K562 (cell line): ENCODE results near the gene LIX1. TPM values are rescaled to one million over a fixed set of nuclear protein-coding genes. Genes with fewer than 3 reads are reported as not detected.

Source experiments
- ATAC-seq: fragments of 200-7000 bp; cut with Tn5 transposase; 3 replicates; pipeline ENCODE4 v1.9.1; 2020; ENCODE audit warnings: moderate library complexity
- BruUV-seq: library from RNA; stranded (reverse); fragments of 400-500 nt; replicated peaks from 2 replicates; lab custom pipeline; 2021; lab: Mats Ljungman, UMichigan
- CTCF ChIA-PET: fragments of 300-600 bp; formaldehyde crosslinking; extraction: SDS; loops from one replicate; lab custom pipeline; 2021; ENCODE audit warnings: low intra/inter-chr PET ratio; lab: Yijun Ruan, JAX
- POLR2A ChIA-PET: fragments of 300-600, 350-650 bp; sonication (Branson Sonifier 250); formaldehyde crosslinking; extraction: SDS; loops from one replicate; lab custom pipeline; 2021; ENCODE audit warnings: antibody characterized with exemption, inconsistent platforms; lab: Yijun Ruan, JAX
- DNase-seq, 4 experiments: peaks; one replicate each; pipeline versions ENCODE4 v3.0.0 to v3.0.0-alpha.2; 2011 to 2018; ENCODE audit warnings: low spot score in 3 of 4, mixed read lengths in 3 of 4; ENCODE audit errors: extremely low read depth in 1 of 4
- FAIRE-seq: peaks from 2 replicates; lab custom pipeline; 2011; peaks lifted over from hg19 to GRCh38; lab: Jason Lieb, UNC
- H2AFZ ChIP-seq: 2 replicates; pipeline ENCODE4 v1.6.0; 2011; ENCODE audit warnings: low read depth, low read length, control low read depth, inconsistent platforms
- H3K27ac ChIP-seq: fragments of 200-600 bp; 3 replicates; pipeline ENCODE4 v1.8.0; 2011; ENCODE audit warnings: low read depth, mild to moderate bottlenecking, control low read depth, inconsistent platforms, low read length, moderate library complexity, mixed read lengths; ENCODE audit errors: extremely low read depth
- H3K27me3 ChIP-seq, 2 experiments: fragments of 300-600 bp in 1 of 2; 2 replicates in 1 of 2; 3 replicates in 1 of 2; pipeline versions ENCODE4 v1.6.0 to v1.8.0; 2011; ENCODE audit warnings: inconsistent platforms in 2 of 2, low read length in 2 of 2, mild to moderate bottlenecking in 1 of 2, mixed read lengths in 1 of 2, moderate library complexity in 1 of 2; ENCODE audit not compliant: control insufficient read depth in 2 of 2, insufficient read depth in 2 of 2
- H3K36me3 ChIP-seq: fragments of 300-600 bp; 3 replicates; pipeline ENCODE4 v1.8.0; 2011; ENCODE audit warnings: mild to moderate bottlenecking, low read length, inconsistent platforms; ENCODE audit not compliant: control insufficient read depth, insufficient read depth
- H3K4me1 ChIP-seq, 2 experiments: fragments of 200-600 bp in 1 of 2; replicated peaks in 1 of 2; 2 replicates in 1 of 2; 3 replicates in 1 of 2; pipeline versions ENCODE4 v1.5.1 to v1.8.0; 2011; ENCODE audit warnings: inconsistent platforms in 2 of 2, low read length in 2 of 2, mild to moderate bottlenecking in 1 of 2, mixed read lengths in 1 of 2, moderate library complexity in 1 of 2; ENCODE audit not compliant: control insufficient read depth in 2 of 2, insufficient read depth in 2 of 2
- H3K4me2 ChIP-seq: 2 replicates; pipeline ENCODE4 v1.6.1; 2011; ENCODE audit warnings: low read length, control low read depth, inconsistent platforms, mixed read lengths; ENCODE audit not compliant: insufficient read depth
- H3K4me3 ChIP-seq: fragments of 200-600 bp; sonication (generic), shearing (Covaris generic); 2 replicates; pipeline ENCODE4 v1.5.1; 2016; ENCODE audit warnings: control low read depth, inconsistent platforms
- H3K79me2 ChIP-seq: fragments of 200-600 bp; 3 replicates; pipeline ENCODE4 v1.8.0; 2011; ENCODE audit warnings: low read length, inconsistent platforms; ENCODE audit not compliant: control insufficient read depth, insufficient read depth
- H3K9ac ChIP-seq, 2 experiments: 2 replicates each; pipeline versions ENCODE4 v1.6.0 to v1.6.1; 2011; ENCODE audit warnings: low read depth in 2 of 2, low read length in 2 of 2, control low read depth in 1 of 2, inconsistent platforms in 1 of 2, mild to moderate bottlenecking in 1 of 2, mixed read lengths in 1 of 2; ENCODE audit not compliant: insufficient read depth in 1 of 2
- H3K9me1 ChIP-seq: one replicate; pipeline ENCODE4 v1.6.0; 2011; ENCODE audit warnings: inconsistent platforms, mild to moderate bottlenecking, low read length, moderate library complexity; ENCODE audit not compliant: control insufficient read depth, insufficient read depth
- H3K9me3 ChIP-seq: replicated peaks from 2 replicates; pipeline ENCODE4 v1.5.1; 2011; ENCODE audit warnings: low read depth, low read length, inconsistent platforms; ENCODE audit not compliant: control insufficient read depth, insufficient read depth
- H4K20me1 ChIP-seq: replicated peaks from 2 replicates; pipeline ENCODE4 v1.6.1; 2011; ENCODE audit warnings: low read length, inconsistent platforms, mixed read lengths; ENCODE audit not compliant: control insufficient read depth, insufficient read depth
- CHD1 ChIP-seq: fragments of 200-600 bp; sonication (generic); IDR thresholded peaks from one replicate; pipeline ENCODE4 v1.6.1; 2012; ENCODE audit warnings: mild to moderate bottlenecking, moderate library complexity, low read length, inconsistent platforms
- FOXM1 ChIP-seq, 2 experiments: fragments of 450-650 bp in 1 of 2; sonication (generic) in 1 of 2; formaldehyde crosslinking in 1 of 2; IDR thresholded peaks; 2 replicates each; pipeline versions ENCODE4 v1.6.1 to v1.9.0; 2017 to 2022; ENCODE audit warnings: low read depth in 2 of 2, mild to moderate bottlenecking in 2 of 2, missing genetic modification reagents in 1 of 2, moderate library complexity in 1 of 2
- FOXP1 ChIP-seq: sonication (generic); formaldehyde crosslinking; IDR thresholded peaks from 2 replicates; pipeline ENCODE4 v1.8.0; 2022; ENCODE audit warnings: mild to moderate bottlenecking, missing genetic modification reagents
- KLF16 ChIP-seq: IDR thresholded peaks from 2 replicates; pipeline ENCODE4 v1.6.1; 2016; ENCODE audit warnings: antibody characterized with exemption
- ZBTB11 ChIP-seq, 3 experiments: fragments of 200-800 bp in 1 of 3; fragments of 250-450 bp in 1 of 3; fragments of 450-650 bp in 1 of 3; sonication (Bioruptor Pico) in 1 of 3; sonication (Bioruptor generic) in 1 of 3; formaldehyde crosslinking in 1 of 3; IDR thresholded peaks; 2 replicates each; pipeline versions ENCODE4 v1.6.1 to v1.8.0; 2016 to 2022; ENCODE audit warnings: mild to moderate bottlenecking in 2 of 3, missing genetic modification characterization in 2 of 3, missing compliant biosample characterization in 1 of 3, moderate library complexity in 1 of 3
- ZNF311 ChIP-seq: fragments of 250-450 bp; sonication (Bioruptor Pico); IDR thresholded peaks from 2 replicates; pipeline ENCODE4 v1.4.0; 2020; ENCODE audit warnings: mild to moderate bottlenecking, moderate library complexity
- ZNF785 ChIP-seq: fragments of 250-450 bp; sonication (Bioruptor Pico); IDR thresholded peaks from 2 replicates; pipeline ENCODE4 v1.4.0; 2020; ENCODE audit warnings: mild to moderate bottlenecking
- WGBS: fragments of 100-300 bp; shearing (Covaris generic); methylation state at CpG from one replicate; pipeline ENCODE4 v1.1.6; 2016; ENCODE audit warnings: low coverage, mixed read lengths; ENCODE audit not compliant: insufficient coverage; ENCODE audit errors: missing lambda C conversion rate; 5-methylcytosine and 5-hydroxymethylcytosine counted together
- in situ Hi-C: fragments of 300-500 bp; cut with MboI; formaldehyde crosslinking; loops from 4 replicates; pipeline ENCODE4 v1.15.0; 2018; ENCODE audit warnings: inconsistent platforms, mixed read lengths
- intact Hi-C: fragments of 100-400 bp; cut with micrococcal nuclease; formaldehyde crosslinking; loops from 2 replicates; pipeline ENCODE4 v1.14.2; 2022
- polyA plus RNA-seq, 8 experiments: library from polyadenylated mRNA; depleted of rRNA in 4 of 8; stranded (reverse) in 5 of 8; unstranded in 3 of 8; fragments of >200 nt; fragmentation: Nextera tagmentation in 2 of 8; fragmentation: Illumina TruSeq in 1 of 8; extraction: Ambion mirVana in 2 of 8; extraction: Trizol in 1 of 8; gene quantifications; 2 replicates each; pipeline versions ENCODE4 v1.2.1 to v1.2.3, GENCODE V29; 2011 to 2014; ENCODE audit warnings: inconsistent platforms in 1 of 8, missing spikeins in 1 of 8
- total RNA-seq, 7 experiments: library from RNA; depleted of rRNA in 6 of 7; stranded (reverse); fragments of >200 nt in 6 of 7; fragmentation: Illumina TruSeq in 2 of 7; extraction: Trizol in 2 of 7; gene quantifications; 2 replicates each; pipeline versions ENCODE4 v1.2.1 to v1.2.3, GENCODE V29; 2011 to 2021; ENCODE audit warnings: low replicate concordance in 1 of 7
- TF ChIP-seq, protein P1 (sequence below), 2 experiments: fragments of 450-650 bp; conservative IDR thresholded peaks; 2 replicates each; pipeline ENCODE4 v1.6.1; 2017; ENCODE audit warnings: mild to moderate bottlenecking in 2 of 2, moderate library complexity in 2 of 2

The LIX1 gene
- total and polyA plus RNA-seq, 9 of the 15 experiments (the other 6 are each of a cell fraction or from before 2014, with no cell fraction given) = 0.01 to 0.18 TPM; not detected in 7

DNA sequence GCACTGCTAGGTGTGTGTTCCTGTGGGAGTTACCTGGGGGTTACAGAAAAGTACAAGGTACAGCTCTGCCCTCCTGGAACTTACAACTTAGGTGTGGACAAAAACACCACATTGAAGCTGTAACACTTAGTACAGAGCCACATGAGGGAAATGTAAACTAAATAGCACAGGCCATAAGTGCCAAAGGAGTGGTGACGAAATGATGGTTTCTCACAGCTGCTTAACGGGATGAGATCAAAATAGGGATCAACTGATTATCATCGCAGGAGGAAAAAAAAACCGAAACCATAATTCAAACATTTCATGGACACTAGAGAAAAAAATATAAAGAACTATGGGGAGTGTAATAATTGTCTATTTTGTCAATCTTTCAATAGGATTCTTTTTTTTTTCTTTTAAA is 5.9 kb downstream of the LIX1 start (continued):
- TF ChIP-seq FOXM1 (IDR thresholded peaks at IDR 0.05; ENCODE audit: low read depth) (no peak), FOXM1 (CRISPR knock-in tag; IDR thresholded peaks at IDR 0.05; ENCODE audit: low read depth) (no peak), ZNF785 (CRISPR knock-in tag) (no peak), CHD1 (no peak), KLF16 (no peak)
- TF ChIP-seq, all 486 proteins: peak for 0

DNA sequence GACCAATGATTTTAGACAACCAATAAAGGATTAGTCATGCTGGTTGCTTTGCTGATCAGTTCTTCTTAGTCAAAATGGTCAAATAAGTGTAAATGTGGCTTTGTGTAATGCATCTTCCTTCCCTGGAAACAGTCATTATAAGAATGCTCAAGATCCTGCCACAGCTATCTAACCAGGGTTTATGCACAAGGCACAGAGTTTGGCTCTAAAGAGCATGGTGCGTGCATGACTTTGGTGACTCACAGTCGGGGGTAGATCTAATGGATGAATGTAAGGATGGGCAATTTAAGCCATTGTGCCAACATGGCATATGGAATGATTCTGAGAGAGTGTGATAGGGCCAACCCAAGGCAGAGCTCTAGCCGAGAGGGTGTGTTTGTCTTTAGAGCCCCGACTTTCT is 6.5 kb downstream of the LIX1 start:
- no peak overlapping the region for H2AFZ ChIP-seq
- no peak overlapping the region for H3K9ac ChIP-seq
- TF ChIP-seq FOXP1 (no peak), ZBTB11 (CRISPR knock-in tag; IDR thresholded peaks at IDR 0.05) (no peak), ZNF311 (CRISPR knock-in tag) (no peak)
- TF ChIP-seq, protein P1, sequence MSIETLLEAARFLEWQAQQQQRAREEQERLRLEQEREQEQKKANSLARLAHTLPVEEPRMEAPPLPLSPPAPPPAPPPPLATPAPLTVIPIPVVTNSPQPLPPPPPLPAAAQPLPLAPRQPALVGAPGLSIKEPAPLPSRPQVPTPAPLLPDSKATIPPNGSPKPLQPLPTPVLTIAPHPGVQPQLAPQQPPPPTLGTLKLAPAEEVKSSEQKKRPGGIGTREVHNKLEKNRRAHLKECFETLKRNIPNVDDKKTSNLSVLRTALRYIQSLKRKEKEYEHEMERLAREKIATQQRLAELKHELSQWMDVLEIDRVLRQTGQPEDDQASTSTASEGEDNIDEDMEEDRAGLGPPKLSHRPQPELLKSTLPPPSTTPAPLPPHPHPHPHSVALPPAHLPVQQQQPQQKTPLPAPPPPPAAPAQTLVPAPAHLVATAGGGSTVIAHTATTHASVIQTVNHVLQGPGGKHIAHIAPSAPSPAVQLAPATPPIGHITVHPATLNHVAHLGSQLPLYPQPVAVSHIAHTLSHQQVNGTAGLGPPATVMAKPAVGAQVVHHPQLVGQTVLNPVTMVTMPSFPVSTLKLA (conservative IDR thresholded peaks at IDR 0.05) = no peak
- H3K4me3 ChIP-seq = no peak overlapping the region
- no TSS peak for BruUV-seq
- intact Hi-C loops (no loop called here), in situ Hi-C loops (loop anchor here (5.0 kb wide), 1 partner anchor 89 kb away; no protein-coding TSS in a partner anchor)
- no peaks in the 10 kb centered on the region; a peak in 1 of 5 replicates for H3K4me1 ChIP-seq
- FAIRE-seq (no peak), ATAC-seq (no peak), DNase-seq (no peak)
- H3K79me2 ChIP-seq = no peaks in the 10 kb centered on the region
- no peaks in the 10 kb centered on the region for H3K27me3 ChIP-seq
- H4K20me1 ChIP-seq = no peaks in the 10 kb centered on the region
- 36% methylated on average over 4 of the region's 4 CpGs for WGBS
- ChIA-PET CTCF (no interaction called here), POLR2A (interaction anchor here (2.0 kb wide), 1 partner anchor 8 kb away, joined by 9 read pairs; no protein-coding TSS in a partner anchor)
- no peak overlapping the region for H3K27ac ChIP-seq
- no peaks in the 10 kb centered on the region for H3K36me3 ChIP-seq
- no peaks in the 10 kb centered on the region for H3K9me1 ChIP-seq
- no peaks in the 10 kb centered on the region for H3K9me3 ChIP-seq
- H3K4me2 ChIP-seq = no peak overlapping the region
